Measurements from ENCODE around the gene FAM199X.

FAM199X gene

DNA sequence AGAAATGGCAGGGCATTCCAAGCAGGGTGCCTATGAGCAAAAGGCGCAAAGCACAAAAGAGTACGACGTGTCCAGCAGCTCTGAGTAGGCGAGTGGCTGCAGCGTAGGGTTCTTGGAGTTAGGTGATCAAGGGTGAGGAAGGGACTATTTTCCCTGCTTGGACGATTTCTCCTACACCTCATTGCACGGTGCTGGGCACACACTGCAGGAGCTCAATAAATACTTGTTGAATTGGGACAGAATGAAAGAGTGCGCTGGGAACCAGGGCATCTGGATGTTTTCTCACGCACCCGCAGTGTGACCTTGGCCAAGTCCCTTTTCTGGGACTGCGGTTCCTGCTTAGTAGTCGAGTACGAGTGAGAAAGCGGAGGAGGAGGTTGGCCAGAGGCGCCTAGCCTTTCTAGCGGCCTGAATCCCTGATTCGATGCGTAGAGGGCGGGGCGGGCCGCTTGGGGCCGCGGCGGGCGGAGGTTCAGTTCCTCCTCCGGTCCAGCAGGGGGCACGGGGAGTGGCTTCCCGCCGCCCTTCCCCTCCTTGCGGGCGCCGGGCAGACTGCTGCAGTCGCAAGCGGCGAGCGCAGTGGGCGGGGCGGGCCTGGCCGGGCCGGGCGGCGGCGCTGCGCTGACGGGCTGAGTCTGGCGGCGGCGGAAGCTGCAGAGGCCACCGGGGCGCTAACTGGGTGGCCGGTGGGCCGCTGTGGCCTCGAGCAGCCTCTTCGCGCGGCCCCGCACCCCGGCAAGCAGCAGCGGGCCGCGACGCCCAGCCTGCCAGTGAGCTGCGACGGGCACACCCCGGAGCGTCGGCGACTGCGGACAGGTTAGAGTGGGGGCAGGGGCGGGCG, at the start of gene FAM199X:
TSS of gene FAM199X (plus strand) at position 560 of the 841 bp plus-strand sequence. CDS start 333 bp downstream, outside the sequence.
- DNase-seq (ENCODE audit: low spot score) = peak; percentile 91

GRCh38 chrX:104117759-104118158, 48.5 kb upstream of the FAM199X start:
- DNase-seq (ENCODE audit: low spot score) = no peak

DNA sequence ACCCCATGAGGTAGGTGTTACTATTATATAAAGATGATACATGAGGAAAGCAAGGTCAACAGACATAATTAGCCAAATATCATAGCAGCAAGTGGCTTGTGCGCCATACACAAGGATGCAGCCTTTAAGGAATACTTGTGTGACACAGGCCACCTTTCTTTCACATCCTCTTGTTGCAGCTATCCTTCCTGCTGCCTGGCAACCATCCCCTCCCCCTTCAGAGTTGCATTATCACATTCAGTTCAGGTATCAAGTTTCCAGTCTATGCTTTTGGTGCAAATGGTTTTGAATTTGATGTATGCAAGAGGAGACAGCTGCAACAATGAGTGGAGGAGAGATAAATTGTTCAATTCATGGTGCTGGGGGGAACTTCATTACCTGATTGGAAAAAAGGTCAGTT, 47.5 kb upstream of the FAM199X start:
- no peak for DNase-seq (ENCODE audit: low spot score)

- no peak for DNase-seq (ENCODE audit: low spot score)
Measured at GRCh38 chrX:104122829-104123228, 43.4 kb upstream of the FAM199X start.

DNA sequence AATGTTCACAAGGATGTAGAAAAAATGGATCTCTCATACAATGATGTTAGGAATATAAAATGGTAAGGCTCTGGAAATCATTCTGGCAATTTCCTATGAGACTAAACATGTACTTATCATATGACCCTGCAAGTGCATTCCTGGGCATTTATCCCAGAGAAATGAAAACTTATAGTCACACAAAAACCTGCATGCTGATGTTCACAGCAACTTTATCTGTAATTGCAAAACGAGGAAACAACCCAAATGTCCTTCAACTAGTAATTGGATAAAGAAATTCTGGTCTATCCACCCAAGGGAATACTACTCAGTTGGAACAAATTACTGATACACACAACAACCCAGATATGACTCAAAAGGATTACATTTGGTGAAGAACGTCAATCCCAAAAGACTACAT, 39.4 kb upstream of the FAM199X start:
- DNase-seq (ENCODE audit: low spot score) = no peak

DNA sequence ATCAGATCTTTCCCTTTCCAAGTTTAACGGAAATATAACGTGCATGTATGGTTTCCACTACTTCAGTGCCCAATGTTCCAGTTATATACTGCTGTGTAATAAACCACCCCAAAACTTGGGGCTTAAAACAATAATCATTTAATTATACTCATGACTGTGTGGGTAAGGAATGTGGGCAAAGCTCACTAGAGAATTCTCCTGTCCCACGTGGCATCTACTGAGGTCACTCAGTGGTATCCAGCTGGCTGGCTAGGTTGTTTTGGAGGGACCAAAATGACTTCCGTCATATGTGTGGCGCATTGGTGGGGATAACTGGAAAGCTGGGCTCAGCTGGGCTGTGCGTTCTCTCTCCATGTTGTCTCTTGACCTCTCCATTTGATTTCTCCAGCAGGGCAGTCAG, 35.4 kb upstream of the FAM199X start:
- no peak for DNase-seq (ENCODE audit: low spot score)

DNA sequence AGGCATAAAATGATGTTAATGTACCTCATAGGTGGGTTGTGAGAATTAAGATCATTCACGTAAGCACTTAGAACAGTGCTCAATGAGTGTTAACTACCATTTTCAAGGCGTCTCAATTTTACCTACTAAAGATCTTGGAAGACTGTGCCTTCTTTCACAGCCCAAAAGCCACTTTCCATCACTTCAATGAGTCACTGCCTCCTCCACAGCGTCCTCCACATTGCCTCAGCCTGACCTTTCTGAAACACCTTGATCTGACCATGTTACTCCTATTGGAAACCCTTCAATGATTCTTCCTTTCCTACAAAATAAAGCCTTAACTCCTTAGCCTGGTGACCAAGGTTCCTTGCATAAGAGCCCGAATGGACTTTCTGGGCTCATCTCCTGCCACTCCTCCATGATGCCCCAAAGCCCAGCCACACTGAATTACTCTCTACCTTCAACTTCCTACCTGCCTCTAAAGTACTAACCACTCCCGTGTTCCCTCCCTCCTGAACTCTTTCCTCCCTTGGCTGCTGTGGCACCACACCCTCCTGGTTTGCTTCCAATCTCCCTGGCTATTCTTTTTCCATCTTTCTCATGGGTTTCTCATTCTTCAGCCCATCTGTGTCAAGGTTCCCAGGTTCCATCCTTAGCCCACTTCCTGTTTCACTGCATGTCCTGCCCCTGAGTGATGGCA, 31.5 kb upstream of the FAM199X start:
- DNase-seq (ENCODE audit: low spot score) = no peak

- DNase-seq (ENCODE audit: low spot score) = no peak
Measured at GRCh38 chrX:104135677-104136076, 30.6 kb upstream of the FAM199X start.

DNA sequence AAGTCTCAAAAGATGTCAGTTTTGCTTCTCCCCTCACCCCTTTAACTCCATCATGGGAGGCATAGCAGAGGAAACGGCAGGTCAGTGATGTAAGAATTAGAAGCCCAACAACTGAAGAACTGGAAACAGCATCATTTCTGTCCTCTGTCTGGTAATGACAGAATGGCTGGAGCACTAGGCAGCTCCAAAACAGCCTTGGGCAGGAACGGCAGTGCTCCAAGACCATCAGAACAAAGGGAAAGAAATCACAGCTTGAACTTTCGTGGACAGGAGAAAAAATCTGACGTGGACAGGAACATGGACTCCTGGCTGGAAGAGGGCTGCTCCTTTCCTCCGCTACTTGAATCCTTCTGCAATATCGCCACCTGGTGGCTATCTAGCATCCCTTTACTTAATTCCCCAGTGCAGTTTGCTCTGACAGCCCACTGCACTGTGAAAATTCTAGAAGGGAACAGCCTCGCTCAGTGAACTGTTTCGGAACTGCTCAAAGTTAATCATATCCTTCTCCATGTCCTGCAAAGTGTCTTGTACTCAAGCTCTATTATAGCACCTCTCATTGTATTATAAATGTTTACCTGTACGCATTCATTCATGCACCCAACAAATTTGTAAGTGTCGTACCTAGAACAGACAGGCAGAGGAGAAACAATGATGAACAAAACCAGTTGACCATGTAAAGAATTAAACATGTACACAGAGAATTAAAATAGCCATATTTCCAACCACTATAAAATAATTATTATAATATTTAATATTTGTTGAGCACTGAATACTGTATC, 29.8 kb upstream of the FAM199X start:
- peak; percentile 81 for DNase-seq (ENCODE audit: low spot score)

DNA sequence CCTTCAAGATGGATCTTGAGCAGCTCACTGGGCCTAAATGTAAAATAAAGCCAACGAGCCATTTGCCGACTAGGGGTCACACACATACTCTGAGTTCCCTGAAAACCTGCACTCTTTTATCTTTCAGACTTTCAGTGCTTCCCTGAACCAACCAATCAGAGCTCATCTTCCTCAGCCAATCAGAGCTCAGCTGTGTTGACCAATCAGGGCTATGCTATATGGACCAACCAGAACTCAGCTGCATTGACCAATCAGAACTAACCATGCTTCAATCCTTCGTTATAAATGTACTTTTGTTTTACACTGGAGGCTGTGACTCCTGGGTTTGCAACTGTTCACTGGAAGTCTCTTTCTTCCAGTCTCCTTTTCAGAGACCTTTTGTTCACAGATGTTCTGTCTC, 28.8 kb upstream of the FAM199X start:
- peak; percentile 15 for DNase-seq (ENCODE audit: low spot score)

DNA sequence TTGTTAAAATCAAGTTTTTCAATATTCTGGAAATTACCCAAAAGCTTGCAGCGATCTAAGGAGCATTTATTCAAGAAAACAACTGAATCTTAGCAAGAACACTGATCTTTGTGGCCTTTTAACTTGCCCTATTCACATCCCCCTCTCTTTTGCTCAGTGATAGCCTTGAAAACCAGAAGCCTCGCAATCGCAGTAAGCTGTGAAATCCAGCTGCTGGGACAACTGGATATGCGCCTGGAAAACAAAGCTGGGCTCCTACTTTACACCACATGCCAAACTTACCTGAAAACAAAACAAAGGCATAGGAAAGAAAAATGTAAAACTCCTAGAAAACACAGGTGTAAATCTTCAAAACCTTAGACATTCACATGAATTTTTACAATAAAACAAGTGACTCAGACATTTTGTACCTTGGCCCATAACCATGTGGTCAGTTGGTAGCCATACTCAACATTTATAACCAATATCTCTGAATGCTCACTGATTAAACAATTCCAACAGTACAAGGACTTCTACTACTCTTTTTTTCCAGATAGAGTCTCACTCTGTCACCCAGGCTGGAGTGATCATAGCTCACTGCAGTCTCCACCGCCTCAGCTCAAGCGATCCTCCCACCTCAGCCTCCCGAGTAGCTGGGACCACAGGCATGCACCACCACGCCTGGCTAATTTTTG, 25.0 kb upstream of the FAM199X start:
- DNase-seq (ENCODE audit: low spot score) = no peak

GRCh38 chrX:104151037-104151436, 15.2 kb upstream of the FAM199X start:
- DNase-seq (ENCODE audit: low spot score) = no peak

DNA sequence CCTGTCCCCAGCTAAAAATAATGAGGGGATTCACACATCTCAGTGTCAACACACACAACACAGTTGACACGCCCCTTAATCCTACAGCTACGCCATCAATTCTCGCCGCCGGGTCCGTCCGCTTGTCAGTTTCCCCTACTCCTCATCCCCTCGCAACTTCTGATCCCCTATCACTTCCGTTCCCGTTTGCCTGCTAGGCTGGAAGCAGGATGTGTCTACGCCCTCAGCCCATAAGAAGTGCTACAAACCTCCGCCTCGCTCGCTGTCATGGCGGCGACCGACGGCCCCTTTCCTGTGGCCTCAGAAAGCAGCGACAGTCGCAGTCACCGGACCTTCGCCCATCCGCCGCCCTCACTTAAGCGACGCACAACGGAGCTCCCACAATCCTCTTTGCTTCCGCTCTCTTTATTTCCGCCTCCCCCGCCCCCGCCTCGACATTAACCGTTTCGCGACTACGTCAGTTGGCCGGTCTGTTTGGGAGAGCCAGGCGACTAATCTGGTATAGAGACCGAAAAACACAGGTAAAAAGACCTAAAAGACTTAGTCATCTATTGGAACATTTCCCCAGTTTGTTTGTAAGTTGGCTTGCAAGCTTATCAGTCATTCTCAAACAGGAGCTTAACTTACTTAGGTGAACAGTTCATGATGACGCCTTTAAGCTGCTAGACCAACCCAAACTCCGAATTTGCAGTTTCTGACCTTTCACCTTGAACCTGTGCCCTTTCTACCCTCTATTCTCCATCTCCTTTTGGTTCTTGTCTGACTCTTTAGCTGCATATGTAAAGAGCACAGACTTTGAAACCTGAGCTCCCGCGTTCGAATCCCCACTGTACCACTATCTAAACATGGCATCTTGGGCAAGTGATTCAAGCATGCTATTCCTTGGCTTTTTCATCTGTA, 9.4 kb upstream of the FAM199X start, which contains the start of gene SLC25A53:
TSS of gene SLC25A53 (minus strand) at position 380 of the 900 bp plus-strand sequence. CDS start 51,752 bp downstream, outside the sequence.
- peak; percentile 56 for DNase-seq (ENCODE audit: low spot score)

DNA sequence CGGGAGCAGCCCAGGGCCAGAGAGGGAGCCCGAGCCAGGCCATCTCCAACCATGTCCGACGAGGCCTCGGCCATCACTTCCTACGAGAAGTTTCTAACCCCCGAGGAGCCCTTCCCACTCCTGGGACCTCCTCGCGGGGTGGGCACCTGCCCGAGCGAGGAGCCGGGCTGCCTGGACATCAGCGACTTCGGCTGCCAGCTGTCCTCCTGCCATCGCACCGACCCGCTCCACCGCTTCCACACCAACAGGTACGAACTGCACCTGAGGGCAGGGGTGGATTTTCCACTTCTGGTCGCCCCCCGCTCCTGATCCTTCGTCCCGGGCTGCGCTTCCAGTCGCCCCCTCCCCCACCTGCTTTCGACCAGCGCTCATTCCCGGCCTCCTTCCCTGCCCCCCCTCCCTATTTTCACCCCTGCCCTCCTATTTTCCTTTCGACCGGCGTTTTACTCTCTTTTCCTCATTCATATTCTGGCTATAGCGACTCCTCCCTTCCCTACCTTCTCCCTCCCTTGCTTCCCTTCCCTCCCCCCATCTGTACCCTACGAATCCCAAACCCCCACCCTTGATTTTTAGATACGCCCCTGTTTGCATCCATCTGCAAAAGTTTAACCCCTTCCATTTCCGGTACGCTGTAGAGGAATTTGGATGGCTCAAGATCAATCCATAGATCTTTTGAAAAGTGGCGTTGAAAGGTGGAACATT, 633 bp downstream of the FAM199X start:
- DNase-seq (ENCODE audit: low spot score) = peak; percentile 4

DNA sequence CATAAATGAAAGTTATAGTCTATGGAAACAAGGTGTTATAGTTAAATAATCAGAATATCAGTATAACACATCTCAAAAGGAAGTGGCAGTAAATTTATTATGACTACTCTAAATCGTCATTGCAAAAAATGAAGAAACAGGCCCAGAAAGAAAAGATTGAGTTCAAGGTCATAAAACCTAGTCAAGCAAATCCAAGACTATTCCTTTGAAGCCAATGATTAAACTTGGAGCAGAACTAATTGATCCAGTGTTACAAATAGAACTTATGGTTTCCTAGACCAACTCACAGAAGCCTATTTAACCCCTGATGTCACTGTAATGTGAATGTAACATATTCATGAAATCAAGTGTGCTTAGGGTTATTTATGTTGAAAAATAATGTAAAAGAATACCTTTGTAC, 1.9 kb downstream of the FAM199X start:
- DNase-seq (ENCODE audit: low spot score) = no peak

DNA sequence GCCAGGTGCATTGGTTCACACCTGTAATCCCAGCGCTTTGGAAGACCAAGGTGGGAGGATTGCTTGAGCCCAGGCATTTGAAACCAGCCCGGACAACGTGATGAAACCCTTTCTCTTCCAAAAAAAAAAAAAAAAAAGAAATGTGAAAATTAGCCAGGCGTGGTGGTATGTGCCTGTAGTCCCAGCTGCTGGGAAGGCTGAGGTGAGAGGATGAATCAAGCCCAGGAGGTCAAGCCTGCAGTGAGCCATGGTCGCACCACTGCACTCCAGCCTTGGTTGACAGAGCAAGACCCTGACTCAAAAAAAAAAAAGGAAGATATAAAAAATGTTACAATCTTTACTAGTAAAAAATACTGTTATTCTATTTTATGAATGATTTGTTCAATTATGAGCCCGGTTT, 5.9 kb downstream of the FAM199X start:
- no peak for DNase-seq (ENCODE audit: low spot score)

GRCh38 chrX:104172788-104173187, 6.5 kb downstream of the FAM199X start:
- DNase-seq (ENCODE audit: low spot score) = no peak

DNA sequence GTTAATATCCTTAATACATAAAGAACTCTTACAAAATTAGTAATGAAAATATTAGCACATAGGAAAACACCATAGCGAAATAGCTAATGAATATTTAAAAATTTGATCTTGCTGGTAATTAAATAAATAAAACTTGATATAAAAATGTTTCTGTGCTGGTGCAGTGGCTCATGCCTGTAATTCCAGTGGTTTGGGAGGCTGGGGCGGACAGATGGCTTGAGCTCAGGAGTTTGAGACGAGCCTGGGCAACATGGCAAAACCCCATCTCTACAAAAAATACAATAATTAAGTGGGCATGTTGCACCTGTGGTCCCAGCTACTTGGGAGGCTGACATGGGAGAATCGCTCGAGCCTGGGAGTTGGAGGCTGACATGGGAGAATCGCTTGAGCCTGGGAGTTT, 7.6 kb downstream of the FAM199X start:
- no peak for DNase-seq (ENCODE audit: low spot score)

DNA sequence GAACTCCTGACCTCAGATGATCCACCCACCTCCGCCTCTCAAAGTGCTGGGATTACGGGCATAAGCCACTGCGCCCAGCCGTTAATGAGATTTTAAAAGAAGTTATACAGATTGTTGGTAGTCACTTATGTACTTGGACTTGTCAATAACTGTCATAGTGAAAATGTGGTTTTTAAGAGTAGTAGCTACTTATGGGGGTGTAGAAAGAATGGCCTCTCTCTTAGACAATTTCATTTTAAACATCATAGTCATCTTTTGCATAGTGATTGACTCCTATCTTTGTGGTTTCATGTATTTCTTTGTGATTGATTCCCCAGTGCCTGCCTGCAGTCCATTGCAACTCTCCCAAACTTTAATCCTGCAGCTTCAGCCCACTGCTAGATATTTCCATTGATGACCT, 17.4 kb downstream of the FAM199X start:
- no peak for DNase-seq (ENCODE audit: low spot score)

- DNase-seq (ENCODE audit: low spot score) = no peak
Measured at GRCh38 chrX:104187931-104188330, 21.7 kb downstream of the FAM199X start.

Measured in AG08396 (cell line).